GM19324 (cell line): Measurements from ENCODE around the gene GPR65.

Source experiments
- ATAC-seq: cut with Tn5 transposase; IDR thresholded peaks from one replicate; pipeline ENCODE4 v1.9.1; 2021; ENCODE audit warnings: mild to moderate bottlenecking, moderate library complexity; ENCODE audit not compliant: unreplicated experiment, low FRiP score

Gene GPR65, protein sequence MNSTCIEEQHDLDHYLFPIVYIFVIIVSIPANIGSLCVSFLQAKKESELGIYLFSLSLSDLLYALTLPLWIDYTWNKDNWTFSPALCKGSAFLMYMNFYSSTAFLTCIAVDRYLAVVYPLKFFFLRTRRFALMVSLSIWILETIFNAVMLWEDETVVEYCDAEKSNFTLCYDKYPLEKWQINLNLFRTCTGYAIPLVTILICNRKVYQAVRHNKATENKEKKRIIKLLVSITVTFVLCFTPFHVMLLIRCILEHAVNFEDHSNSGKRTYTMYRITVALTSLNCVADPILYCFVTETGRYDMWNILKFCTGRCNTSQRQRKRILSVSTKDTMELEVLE

DNA sequence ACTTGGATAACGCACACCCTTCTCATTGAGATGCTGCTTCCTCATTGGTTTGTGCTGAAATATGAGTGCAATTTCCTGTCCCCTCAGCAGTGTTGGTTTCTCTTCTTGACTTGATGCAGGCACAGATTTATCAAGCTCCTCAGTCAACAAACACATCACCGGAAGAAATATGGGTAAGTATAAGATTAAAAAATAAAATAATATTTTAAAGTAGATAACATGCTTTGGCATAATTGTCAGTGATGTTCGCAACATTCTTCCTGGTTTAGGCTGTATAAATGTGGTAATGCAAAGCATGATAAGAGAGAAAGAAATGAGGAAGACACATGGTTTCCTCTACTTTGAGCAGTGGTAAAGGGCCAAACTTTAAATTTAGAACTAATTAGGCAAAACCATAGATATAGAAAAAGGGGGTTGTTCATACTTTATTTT is at the start of gene GPR65:
Gene GPR65 (plus strand): TSS at position 86 of the 432 bp plus-strand sequence. CDS start 5,713 bp downstream, outside the sequence.
- peak; percentile 62 for ATAC-seq

- ATAC-seq = no peak
Measured at GRCh38 chr14:87955501-87955900, 49.4 kb upstream of the GPR65 start.

GRCh38 chr14:87960013-87960787 is 44.7 kb upstream of the GPR65 start:
- ATAC-seq = no peak

GRCh38 chr14:87961246-87961645 is 43.7 kb upstream of the GPR65 start:
- ATAC-seq = no peak

DNA sequence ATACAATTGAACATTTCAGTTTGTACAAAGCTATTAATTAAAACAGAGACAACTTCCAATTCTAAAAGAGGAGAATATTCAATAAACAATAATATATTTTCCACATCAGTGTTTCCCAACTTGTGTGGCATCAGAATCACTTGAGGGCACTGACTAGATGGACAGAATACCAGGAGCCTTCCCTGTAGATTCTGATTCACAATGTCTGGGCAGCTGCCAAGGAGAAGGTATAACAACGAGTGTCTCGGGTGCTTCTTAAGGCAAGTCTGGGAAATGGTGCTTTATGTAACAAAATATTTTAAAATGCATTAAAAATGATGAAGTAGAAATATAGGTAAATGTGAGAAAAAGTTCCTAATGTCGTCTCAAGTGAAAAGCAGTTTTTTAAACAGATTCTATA is 38.1 kb upstream of the GPR65 start:
- no peak for ATAC-seq

GRCh38 chr14:87967496-87967895 is 37.4 kb upstream of the GPR65 start:
- ATAC-seq = no peak

DNA sequence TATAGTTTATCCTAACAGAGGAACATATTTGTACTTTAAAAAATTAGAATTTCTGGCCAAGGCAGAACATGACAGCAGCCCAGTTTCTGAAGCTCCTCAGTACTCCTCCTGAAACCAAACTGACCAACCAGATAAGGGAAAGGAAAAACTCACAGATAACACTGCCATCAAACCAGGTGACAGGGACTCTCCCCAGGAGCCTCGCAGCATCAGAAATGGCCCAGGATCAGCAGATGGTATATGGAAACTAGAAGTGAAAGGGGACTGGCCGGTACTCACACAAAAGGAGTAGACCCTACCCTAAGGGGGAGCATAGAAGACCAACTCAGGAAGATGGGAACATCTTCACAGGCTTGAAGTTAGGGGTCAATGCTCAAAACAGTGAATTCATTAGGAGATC is 33.9 kb upstream of the GPR65 start:
- peak; percentile 70 for ATAC-seq

- ATAC-seq = no peak
Measured at GRCh38 chr14:87975636-87976035, 29.3 kb upstream of the GPR65 start.

DNA sequence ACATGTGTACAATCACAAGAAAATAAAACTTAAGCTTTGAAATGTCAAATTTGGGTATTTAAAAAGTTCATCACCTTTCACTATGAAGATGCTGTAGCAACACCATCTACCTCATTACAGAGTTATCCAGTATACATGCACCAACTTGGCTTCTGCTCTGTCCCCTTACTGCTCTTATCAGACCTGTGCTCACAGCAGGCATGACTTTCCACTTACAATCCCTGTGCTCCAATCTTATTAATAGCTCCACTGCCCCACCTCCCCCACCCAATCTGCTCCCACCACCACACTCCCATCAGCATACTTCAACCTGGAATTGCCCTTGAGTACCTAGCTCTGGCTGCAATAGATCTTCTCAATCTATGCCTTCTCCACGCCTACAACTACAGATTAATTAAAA is 25.2 kb upstream of the GPR65 start:
- ATAC-seq = no peak

GRCh38 chr14:87989221-87989955 is 15.5 kb upstream of the GPR65 start:
- ATAC-seq = no peak

DNA sequence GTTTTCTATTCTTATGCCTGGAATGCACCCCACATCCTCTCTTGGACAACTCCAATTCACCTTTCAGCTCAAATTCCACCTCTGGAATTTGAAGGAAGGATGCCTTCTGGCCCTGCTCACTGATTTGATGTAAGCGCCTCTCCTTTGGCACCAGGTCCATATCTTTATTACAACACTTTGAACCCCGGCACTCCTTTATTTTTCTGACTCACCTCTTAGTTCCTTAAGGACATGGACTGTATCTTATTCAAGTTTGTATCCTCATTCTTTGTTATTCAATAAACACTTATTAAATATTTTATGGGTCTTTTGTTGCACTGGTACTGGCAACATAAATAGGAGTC is 15.0 kb upstream of the GPR65 start:
- ATAC-seq = no peak

GRCh38 chr14:87990682-87991081 is 14.3 kb upstream of the GPR65 start:
- no peak for ATAC-seq

- no peak for ATAC-seq
Measured at GRCh38 chr14:87992346-87992717, 12.6 kb upstream of the GPR65 start.

- ATAC-seq = peak; percentile 96
Measured at GRCh38 chr14:87992718-87993628, 12.0 kb upstream of the GPR65 start, which contains the start of gene GALC. Gene GALC (minus strand): TSS chr14:87993182. CDS start chr14:87993164, 18 bp downstream.

GRCh38 chr14:87994974-87995373 is 10.0 kb upstream of the GPR65 start:
- ATAC-seq = peak; percentile 25

DNA sequence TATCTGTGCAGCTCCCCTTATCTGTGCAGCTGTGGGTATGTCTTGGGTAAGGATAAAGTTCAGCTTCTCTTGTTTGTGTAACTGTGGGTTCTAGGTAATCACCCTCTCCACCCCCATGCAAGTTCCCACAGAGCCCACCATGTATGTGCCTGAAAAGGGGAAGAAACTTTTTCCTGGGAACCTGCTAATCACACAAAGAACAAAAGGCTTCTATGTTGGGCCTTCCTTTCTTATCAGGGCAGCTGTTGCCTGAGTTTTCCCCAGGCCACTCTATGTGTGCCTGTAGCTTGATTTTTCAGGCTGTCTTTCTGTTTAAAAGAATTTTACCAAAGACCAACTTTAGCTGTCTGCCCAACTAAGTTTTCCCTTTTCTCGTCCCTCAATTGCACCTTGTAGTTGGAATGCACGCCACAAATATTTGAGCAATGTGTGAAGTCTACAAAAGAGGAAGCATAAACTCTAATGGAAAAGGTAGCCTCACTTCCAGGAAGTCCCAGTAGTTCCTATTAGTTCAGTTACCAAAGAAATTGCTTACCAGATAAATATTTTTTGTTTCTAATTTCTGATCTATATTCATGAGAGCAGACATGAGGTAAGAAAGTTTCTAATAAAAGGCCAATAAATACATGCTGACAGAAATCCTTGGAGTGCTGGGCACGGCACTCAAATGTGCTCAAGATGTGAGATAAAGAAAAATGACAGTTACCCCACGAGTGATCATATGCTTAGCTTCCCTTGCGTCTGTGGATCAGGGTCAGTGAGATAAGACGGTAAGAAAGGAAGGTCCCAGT is 9.2 kb upstream of the GPR65 start:
- no peak for ATAC-seq

GRCh38 chr14:87996291-87996592 is 8.7 kb upstream of the GPR65 start:
- no peak for ATAC-seq

DNA sequence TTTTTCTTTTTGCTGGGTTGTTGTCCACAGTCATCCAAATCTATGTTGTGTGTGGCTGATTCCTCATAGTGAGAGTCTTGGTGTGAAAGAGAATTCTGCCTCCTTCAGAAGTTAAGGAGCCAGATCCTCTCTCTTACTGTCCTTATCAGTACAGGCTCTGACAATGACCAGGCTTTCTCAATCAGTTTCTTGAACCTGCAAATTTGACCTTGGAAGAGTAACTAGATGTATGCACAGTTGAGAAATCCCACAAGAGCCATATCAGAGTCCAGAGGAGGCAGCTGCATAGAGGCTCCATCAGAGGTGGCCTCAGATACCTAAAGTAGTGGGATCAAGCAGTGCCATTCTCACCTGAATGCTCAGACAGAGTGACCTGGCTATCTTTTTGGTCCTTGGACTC is 6.5 kb upstream of the GPR65 start:
- no peak for ATAC-seq

GRCh38 chr14:87999277-87999676 is 5.7 kb upstream of the GPR65 start:
- ATAC-seq = no peak
